Left ventricle myocardium inferior (tissue), 1 donor: Measurements from ENCODE around the gene RAB7A. TPM values are rescaled to one million over a fixed set of nuclear protein-coding genes. Genes with fewer than 3 reads are reported as not detected.
A peak's percentile ranks its signal among the peaks of the same experiment; 100 is the strongest.

Source experiments
- DNase-seq: peaks from one replicate; pipeline ENCODE4 v3.0.0-alpha.2; 2020
- H3K27ac ChIP-seq: fragments of 200-600 bp; replicated peaks from 2 replicates; pipeline ENCODE4 v1.8.0; 2021
- H3K27me3 ChIP-seq: fragments of 200-600 bp; 2 replicates; pipeline ENCODE4 v1.8.0; 2021; ENCODE audit warnings: low read depth
- H3K36me3 ChIP-seq: fragments of 200-600 bp; 2 replicates; pipeline ENCODE4 v1.8.0; 2021
- H3K4me1 ChIP-seq: fragments of 200-600 bp; 2 replicates; pipeline ENCODE4 v1.8.0; 2021
- H3K4me3 ChIP-seq: fragments of 200-600 bp; 2 replicates; pipeline ENCODE4 v1.8.0; 2021; ENCODE audit warnings: mild to moderate bottlenecking, moderate library complexity
- H3K9me3 ChIP-seq: fragments of 200-600 bp; replicated peaks from 2 replicates; pipeline ENCODE4 v1.8.0; 2021
- intact Hi-C: fragments of 100-400 bp; cut with micrococcal nuclease; formaldehyde crosslinking; loops from one replicate; pipeline ENCODE4 v1.11.0; 2022
- long read RNA-seq: library from polyadenylated mRNA; unstranded; transcript quantifications from one replicate; pipeline ENCODE4 v2.0.0, GENCODE V29; 2021
- total RNA-seq: library from RNA; stranded (reverse); fragmentation: NEBNext Ultra II Directional; extraction: Animal tissue kit (Norgen Biotek cat#: 25700); gene quantifications from one replicate; pipeline ENCODE4 v1.2.1, GENCODE V29; 2021
- TF ChIP-seq, protein P1 (sequence below): fragments of 200-600 bp; IDR thresholded peaks from 2 replicates; pipeline ENCODE4 v1.8.0; 2021; ENCODE audit warnings: antibody characterized with exemption, mild to moderate bottlenecking, borderline replicate concordance
- donor health status: DM: no; HTN: yes; CAD: no; lungs with severe emphysema.

RAB7A gene
- total RNA-seq = 242 TPM
- long read RNA-seq, transcript RAB7A-201 (6 exons, 2,244 nt) = major isoform, 283 of 326 reads
- long read RNA-seq, partial matches to known transcripts = 13 of 326 reads
- long read RNA-seq, other reads (novel, unspliced or antisense) = 29 of 326 reads

DNA sequence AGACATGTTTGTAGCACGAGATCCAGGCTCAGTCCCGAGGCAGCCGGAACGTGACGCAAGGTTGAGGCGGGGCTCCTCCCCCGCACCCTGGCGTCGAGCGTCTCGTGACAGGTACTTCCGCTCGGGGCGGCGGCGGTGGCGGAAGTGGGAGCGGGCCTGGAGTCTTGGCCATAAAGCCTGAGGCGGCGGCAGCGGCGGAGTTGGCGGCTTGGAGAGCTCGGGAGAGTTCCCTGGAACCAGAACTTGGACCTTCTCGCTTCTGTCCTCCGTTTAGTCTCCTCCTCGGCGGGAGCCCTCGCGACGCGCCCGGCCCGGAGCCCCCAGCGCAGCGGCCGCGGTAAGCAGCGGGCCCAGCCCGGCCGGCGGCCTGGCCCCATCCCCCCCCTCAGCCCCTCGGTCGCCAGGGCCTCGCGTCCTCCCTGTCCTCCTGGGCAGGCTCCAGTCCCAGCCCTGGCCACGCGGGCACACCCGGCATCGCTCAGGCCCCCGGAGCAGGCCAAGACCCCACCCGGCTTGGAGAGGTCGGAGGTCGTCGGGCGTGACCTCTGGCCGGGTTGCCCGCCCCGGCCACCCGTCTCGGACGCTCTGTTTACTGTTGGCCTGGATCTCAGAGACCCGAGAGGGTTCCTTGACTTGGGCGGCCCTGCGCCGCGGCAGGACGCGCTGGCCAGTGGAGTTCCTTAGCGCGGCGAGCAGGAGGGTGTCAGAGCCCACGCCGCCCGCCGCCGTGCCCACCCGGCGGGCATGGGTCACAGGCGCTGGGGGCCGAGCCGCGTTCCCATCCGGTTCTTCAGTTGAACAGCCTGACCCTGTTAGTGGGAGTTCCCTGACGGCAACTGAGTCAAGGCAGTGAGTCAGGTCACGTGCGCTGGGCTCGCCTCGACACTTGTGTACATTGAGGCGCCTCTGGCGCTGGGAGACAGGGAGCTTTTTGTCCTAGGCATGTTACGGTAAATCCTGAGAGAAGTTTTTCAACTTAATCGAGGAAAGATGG lies at the start of gene RAB7A:
RAB7A (plus strand) TSS at position 161 of the 994 bp plus-strand sequence. CDS start 69,185 bp downstream, outside the sequence.
- Histone ChIP-seq H3K4me1 (peaks cover 58% of the 10 kb centered on the region), H3K27ac (peak within 1 kb of the TSS; percentile 97), H3K9me3 (no peaks in the 10 kb centered on the region), H3K4me3 (peak within 1 kb of the TSS; percentile 98), H3K27me3 (no peaks in the 10 kb centered on the region), H3K36me3 (no peaks in the 10 kb centered on the region)
- TF ChIP-seq, protein P1, sequence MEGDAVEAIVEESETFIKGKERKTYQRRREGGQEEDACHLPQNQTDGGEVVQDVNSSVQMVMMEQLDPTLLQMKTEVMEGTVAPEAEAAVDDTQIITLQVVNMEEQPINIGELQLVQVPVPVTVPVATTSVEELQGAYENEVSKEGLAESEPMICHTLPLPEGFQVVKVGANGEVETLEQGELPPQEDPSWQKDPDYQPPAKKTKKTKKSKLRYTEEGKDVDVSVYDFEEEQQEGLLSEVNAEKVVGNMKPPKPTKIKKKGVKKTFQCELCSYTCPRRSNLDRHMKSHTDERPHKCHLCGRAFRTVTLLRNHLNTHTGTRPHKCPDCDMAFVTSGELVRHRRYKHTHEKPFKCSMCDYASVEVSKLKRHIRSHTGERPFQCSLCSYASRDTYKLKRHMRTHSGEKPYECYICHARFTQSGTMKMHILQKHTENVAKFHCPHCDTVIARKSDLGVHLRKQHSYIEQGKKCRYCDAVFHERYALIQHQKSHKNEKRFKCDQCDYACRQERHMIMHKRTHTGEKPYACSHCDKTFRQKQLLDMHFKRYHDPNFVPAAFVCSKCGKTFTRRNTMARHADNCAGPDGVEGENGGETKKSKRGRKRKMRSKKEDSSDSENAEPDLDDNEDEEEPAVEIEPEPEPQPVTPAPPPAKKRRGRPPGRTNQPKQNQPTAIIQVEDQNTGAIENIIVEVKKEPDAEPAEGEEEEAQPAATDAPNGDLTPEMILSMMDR = no peak
- DNase-seq = peak; percentile 98
- intact Hi-C loops = no loop called here

- Histone ChIP-seq H3K27me3 (no peaks in the 10 kb centered on the region), H3K4me3 (no peak overlapping the region), H3K9me3 (no peaks in the 10 kb centered on the region), H3K27ac (peak overlapping the region; percentile 99), H3K36me3 (no peaks in the 10 kb centered on the region), H3K4me1 (peaks cover 25% of the 10 kb centered on the region)
- TF ChIP-seq, protein P1 = no peak
- intact Hi-C loops = no loop called here
- DNase-seq = no peak
These were observed 46.6 kb upstream of the RAB7A start for GRCh38 chr3:128679338-128679737.

DNA sequence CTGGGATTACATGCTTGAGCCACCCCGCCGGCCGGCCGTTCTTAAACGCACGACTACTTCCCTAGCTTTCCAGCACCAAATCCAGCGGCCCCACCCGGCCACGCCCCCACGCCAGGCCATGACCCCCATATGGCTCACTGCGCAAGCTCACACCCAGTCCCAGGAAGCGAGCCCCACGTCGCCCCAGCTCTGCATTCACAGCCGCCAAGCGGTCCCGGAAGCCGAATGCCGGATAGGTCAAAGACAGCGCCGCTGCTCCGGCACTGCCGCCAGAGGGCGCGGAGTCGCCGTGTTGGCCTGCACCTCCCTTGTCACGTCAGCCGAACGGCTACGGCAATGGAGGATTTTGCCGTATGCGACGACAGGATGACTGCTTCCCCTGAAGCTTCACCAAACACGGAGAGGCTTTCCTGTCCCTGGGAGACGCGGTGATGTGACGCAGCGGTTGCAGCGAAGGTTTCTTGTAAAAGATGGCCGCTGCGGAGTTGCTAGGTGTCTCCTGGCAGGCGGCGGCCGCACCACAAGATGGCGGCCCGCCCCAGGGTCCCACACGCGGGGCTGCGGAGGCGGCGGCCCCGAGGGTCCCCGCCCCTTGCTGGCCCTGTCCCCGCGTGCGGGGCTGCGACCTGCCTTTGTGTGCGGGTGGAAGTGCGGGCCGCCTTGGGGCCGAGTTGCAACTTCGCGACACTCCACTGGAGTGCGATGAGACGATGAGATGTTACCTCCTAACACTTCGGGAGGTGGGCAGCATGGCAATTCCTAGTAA lies 45.2 kb upstream of the RAB7A start:
- intact Hi-C loops = loop anchor here (5.0 kb wide), 1 partner anchor 112 kb away; no protein-coding TSS in a partner anchor
- Histone ChIP-seq H3K4me3 (peak overlapping the region; percentile 80), H3K4me1 (peaks cover 25% of the 10 kb centered on the region), H3K9me3 (no peaks in the 10 kb centered on the region), H3K27ac (peak overlapping the region; percentile 99), H3K36me3 (no peaks in the 10 kb centered on the region), H3K27me3 (no peaks in the 10 kb centered on the region)
- TF ChIP-seq, protein P1 = peak; percentile 99
- DNase-seq = peak; percentile 100

GRCh38 chr3:128681369-128681829 lies 44.6 kb upstream of the RAB7A start:
- H3K27ac ChIP-seq = peak overlapping the region; percentile 99
- intact Hi-C loops = loop anchor here (5.0 kb wide), 1 partner anchor 111 kb away; no protein-coding TSS in a partner anchor
- no peaks in the 10 kb centered on the region for H3K27me3 ChIP-seq
- TF ChIP-seq, protein P1 = no peak
- H3K36me3 ChIP-seq = no peaks in the 10 kb centered on the region
- H3K4me3 ChIP-seq = peak overlapping the region; percentile 80
- H3K9me3 ChIP-seq = no peaks in the 10 kb centered on the region
- DNase-seq = no peak
- H3K4me1 ChIP-seq = peaks cover 25% of the 10 kb centered on the region

DNA sequence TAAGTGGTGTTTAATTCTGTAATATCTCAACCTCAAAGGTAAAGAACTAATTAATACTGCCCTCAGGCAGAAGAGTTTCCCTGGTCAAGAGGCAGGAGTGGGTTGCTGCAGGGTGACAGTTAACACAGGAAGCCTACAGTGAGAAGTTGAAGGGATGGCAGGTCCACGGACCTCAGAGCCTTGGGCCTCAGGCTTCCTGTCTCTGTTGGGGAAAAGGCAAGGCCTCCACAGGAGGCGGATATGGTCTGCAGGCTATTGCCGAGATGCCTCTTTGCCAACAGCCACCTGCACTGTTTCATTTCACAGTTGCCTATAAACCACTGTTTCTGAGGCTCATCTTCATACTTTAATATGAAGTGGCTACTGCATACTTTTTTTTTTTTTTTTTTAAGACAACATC lies 42.0 kb upstream of the RAB7A start:
- Histone ChIP-seq H3K27ac (no peak overlapping the region), H3K36me3 (no peaks in the 10 kb centered on the region), H3K4me1 (peaks cover 25% of the 10 kb centered on the region), H3K9me3 (no peaks in the 10 kb centered on the region), H3K4me3 (no peak overlapping the region), H3K27me3 (no peaks in the 10 kb centered on the region)
- TF ChIP-seq, protein P1 = no peak
- DNase-seq = no peak
- intact Hi-C loops = loop anchor here (5.0 kb wide), 1 partner anchor 108 kb away; no protein-coding TSS in a partner anchor
